D721Med (cell line): ENCODE results near the gene ISL2.

ENCODE experiments used
- DNase-seq: peaks from one replicate; pipeline ENCODE4 v3.0.0; 2011; ENCODE audit warnings: low spot score; ENCODE audit not compliant: insufficient read length
- FAIRE-seq: peaks from 2 replicates; lab custom pipeline; 2011; peaks lifted over from hg19 to GRCh38; lab: Jason Lieb, UNC
- TF ChIP-seq, protein P1 (sequence below): IDR thresholded peaks from 2 replicates; pipeline ENCODE4 v1.5.1; 2012; ENCODE audit warnings: mild to moderate bottlenecking, control low read depth; ENCODE audit not compliant: insufficient read depth; ENCODE audit errors: missing control alignments

ISL2 gene

DNA sequence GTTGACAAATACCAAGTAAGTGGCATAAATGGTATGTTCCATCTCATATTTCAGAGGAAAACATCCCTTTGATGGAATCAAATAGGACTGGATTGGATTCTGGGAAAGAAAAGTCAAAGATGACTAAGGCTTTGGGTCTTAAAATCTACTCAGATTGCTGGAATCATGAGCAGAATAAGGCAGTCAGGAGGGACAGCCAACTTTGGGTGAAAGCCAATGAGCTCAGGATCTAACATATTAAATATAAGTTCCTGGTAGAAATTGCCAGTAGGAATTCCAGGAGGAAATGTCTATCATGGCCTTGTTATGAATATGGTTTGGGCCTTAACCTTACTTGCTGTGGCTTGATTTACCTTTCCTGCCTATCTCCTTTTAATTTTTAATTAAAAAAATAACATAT lies 55.3 kb downstream of the ISL2 start:
- FAIRE-seq (no peak), DNase-seq (no peak)
- TF ChIP-seq, protein P1, sequence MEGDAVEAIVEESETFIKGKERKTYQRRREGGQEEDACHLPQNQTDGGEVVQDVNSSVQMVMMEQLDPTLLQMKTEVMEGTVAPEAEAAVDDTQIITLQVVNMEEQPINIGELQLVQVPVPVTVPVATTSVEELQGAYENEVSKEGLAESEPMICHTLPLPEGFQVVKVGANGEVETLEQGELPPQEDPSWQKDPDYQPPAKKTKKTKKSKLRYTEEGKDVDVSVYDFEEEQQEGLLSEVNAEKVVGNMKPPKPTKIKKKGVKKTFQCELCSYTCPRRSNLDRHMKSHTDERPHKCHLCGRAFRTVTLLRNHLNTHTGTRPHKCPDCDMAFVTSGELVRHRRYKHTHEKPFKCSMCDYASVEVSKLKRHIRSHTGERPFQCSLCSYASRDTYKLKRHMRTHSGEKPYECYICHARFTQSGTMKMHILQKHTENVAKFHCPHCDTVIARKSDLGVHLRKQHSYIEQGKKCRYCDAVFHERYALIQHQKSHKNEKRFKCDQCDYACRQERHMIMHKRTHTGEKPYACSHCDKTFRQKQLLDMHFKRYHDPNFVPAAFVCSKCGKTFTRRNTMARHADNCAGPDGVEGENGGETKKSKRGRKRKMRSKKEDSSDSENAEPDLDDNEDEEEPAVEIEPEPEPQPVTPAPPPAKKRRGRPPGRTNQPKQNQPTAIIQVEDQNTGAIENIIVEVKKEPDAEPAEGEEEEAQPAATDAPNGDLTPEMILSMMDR, result no peak
